AML-193 (cell line): Measurements from ENCODE around the gene RASGEF1C.

ENCODE experiments used
- DNase-seq, 2 experiments: peaks; one replicate each; lab custom pipeline; 2025; lab: John Stamatoyannopoulos, UW

Gene RASGEF1C

DNA sequence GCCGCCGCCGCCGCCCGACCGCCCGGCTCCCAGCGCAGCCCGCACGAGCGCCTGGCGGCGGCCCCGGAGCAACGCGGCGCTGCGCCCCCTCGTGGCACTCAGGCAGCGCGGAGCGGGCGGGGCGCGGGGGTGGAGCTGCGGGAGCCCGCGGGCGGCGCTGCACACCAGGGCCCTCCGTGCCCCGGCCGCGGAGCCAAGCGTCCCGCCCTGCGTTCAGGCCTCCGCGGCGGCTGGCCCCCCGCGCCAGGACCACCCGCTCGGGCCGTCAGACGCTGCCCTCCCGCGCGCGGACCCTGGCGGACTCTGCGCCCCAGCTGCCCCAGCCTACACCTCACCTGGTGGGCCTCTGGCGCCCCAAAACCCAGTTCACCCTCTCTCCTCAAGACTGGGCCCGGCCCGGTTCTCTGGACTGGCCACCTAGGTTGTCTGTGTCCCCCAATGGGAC, at the start of gene RASGEF1C:
RASGEF1C (minus strand) TSS at position 75 of the 445 bp plus-strand sequence. CDS start 71,159 bp downstream, outside the sequence.
- peak; percentile 15 to 26 for DNase-seq

DNA sequence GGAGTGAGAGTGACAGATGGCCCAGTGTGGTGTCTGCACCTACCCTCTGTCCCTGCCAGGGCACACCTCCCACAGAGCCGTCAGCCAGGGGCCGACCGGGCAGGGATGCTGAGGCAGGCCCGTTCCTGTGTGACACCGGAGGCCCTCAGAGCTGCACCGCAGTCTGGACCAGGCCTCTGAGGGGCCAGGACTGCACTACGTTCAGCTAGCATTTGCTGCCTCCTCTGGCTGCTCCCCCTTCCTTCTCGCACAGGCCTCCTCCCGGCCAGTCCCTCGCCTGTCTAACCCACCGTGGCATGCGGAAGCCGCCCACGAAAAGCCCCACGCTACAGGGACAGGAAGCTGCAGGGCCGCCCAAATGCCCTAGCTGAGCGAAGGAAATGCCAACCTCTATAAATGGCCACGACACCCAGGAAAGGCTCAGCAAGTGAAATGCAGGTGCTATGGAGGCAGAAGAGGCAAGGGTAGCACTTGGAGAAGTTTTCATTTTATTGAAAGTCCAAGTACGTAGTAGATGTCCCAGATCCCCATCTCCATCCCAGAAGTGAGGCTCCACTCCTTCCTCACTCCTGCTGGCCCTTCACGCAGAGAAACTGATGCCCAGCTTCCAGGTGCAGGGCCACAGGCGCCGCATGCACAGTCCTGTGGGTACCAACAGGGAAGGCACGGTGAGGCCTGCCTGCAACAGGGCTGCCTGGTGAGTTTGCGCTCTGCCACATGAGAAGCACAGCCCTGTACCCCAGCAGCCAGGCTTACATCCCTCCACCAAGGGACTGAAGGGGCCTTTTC, 44.2 kb upstream of the RASGEF1C start:
- DNase-seq = no peak

DNA sequence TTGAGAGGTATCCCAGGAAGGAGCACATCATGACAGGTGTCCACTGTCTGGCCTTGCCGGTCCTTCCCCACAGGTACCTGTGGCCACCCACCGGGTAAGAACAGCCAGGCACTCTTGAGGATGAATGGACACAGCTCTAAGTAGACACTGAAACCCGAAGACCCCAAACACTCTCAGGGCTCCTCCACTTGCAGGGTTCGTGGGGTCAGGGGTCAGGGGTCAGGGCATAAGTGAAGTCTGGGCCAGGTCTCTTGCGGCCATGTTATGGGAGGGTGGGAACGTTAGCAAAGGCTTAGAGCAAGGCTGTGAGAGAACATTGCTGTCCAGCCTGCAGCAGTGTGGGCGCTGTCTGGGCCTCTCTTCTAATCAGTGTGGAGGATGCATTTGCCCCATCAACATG, 42.9 kb upstream of the RASGEF1C start:
- DNase-seq = no peak

DNA sequence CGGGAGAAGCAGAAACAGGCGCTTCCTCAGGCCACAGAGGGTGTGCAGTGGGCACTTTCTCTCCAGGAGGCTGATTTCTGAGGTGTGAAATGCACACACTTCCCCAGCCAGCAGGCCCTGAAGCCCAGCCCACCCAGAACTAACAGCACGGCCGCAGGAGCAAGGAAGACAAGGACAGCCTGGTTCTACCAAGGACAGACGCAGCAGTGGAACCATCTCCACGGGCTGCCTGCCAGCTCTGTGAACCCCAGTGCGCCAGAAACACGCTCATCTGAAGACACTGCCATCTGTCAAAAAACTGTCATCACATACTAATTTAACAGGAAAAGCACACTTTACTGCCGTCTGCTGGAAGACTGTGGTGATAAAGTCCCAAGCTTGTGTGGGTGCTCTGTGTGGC, 42.1 kb upstream of the RASGEF1C start:
- no peak for DNase-seq

DNA sequence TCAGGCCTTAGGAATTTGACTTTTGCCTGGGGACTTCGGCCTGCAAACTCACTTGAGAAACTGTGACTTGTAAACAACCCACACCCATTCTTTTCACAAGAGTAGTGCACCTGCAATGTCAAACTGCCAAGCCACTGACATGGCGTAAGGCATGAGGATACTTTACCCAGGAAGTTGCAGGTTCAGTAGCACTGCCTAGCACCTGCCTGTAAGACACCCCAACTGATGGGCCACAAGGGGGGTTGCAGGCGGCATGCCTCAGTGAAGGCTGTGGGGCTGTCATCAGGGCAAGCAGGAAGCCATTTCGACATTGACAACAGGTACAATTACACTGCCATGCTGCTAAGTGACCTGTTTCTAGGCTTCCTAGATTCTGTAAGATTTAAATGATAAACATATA, 41.3 kb upstream of the RASGEF1C start:
- no peak for DNase-seq

DNA sequence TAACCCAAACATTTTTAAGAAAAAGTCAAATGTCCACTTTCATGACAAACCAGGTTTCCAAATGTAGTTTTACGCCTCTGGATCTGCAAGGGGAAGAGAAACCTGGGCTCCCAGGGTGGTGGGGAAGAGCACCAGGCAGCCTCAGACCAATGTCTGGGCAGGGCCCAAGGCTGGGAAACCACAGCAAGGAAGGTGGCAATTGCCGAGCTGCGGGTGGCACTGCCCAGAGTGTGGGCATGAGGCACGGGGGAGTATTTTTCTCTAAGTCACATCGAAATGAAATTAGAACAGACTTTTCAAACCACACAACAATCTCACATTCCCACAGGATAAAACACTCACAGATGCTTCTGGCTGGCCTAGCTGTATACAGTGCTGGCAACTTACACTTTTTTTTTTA, 32.6 kb upstream of the RASGEF1C start:
- DNase-seq = no peak

DNA sequence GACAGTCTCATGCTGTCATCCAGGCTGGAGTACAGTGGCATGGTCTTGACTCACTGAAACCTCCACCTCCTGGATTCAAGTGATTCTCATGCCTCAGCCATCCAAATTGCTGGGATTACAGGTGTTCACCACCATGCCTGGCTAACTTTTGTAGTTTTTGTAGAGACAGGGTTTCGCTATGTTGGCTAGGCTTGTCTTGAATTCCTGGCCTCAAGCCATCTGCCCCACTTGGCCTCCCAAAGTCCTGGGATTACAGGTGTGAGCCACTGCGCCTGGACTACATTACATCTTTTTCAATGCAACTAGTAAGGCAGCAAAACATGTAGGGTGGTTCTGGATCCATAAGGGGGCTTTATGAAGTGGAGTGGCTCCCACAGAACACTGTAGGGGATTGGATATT, 29.6 kb upstream of the RASGEF1C start:
- no peak for DNase-seq

DNA sequence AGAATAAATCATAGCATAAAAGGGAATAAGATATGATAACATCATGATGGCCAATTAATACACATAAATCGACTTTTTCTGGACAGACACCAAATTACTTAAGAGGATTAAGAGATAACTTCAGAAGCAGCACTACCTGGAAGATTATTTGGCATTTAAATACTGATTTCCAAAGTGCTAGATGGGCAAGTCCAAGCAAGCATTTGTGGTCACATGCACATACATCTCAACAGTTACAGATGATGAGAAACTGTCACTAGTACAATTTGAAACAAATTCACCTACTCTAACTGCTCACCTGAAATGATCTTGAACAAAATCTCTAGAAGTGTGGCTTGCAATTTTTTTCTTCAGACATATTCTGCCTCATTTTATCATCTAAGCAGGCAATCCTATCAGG, 26.8 kb upstream of the RASGEF1C start:
- no peak for DNase-seq

DNA sequence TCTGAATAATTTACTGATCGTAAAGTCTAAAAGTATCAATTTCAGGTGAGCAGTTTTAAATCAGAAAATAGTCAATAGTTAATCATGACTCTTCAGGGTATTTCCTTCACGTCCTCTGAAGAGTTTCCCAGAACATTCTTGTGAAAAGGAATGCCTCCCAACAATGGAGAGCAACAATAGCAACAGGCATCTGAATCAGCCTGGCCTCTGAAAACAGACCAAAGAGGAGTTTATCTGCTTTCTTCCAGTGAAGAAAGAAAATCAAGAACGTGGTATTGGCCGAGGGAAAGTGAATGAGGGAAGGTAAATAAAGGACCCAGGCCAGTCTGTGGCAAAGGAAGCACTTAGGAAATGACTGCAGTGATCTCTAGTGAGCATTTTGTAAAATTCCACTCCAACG, 26.1 kb upstream of the RASGEF1C start:
- no peak for DNase-seq

DNA sequence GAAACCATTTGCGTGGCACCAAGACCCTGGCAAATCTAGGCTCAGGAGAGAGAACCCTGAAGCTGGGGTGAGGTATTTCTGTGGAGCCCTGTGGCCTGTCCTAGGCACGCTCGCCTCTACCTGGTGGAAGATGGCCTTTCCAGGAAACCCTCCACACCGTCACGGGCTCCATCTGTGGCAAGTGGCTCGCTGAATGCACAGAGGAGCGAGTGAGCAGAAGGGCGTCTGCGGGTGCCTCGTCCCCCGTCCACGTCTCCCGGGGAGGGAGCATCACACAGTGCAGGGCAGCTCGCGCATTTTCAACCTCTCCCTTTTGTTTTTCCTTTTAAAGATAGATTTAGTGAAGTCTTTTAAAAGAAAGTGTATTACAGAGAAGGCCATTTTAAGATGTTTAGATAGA, 25.3 kb upstream of the RASGEF1C start:
- DNase-seq = no peak

DNA sequence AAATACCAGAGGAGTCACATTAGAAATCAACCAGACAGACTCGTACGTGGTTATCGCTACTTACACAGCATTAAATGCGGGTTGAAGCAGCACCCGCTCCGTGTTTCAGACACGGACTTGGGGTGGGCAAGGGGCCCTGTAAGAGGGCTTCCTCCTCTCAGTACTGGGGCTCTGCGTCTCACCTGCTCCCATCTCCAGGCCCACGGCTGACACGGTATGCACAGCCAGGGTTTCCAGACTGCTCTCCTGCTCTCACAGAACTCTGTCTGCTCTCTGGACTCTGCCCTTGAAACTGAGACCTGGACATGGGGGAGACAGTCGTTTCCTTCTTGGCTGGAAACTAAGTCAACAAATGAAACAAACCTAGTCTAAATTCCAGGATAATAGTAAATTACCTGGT, 24.7 kb upstream of the RASGEF1C start:
- DNase-seq = no peak

DNA sequence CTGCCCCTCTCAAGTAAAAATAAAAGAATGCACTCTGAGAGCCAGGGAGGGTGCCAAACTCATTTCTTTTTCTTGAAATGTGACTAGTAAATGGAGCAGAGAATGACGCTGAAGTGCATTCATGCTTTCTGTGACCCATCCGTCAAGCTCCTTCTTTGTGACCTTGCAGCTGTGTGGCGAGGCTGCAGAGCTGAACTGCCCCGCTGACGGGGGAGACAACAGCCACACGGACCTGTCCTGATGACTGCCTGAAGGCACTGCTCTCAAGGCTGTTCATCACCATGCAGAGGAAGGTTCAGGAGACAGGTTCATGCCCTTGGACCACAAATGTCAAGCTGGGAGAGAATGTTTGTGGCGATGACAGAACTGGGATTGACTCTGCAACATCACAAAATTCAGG, 21.0 kb upstream of the RASGEF1C start:
- no peak for DNase-seq

DNA sequence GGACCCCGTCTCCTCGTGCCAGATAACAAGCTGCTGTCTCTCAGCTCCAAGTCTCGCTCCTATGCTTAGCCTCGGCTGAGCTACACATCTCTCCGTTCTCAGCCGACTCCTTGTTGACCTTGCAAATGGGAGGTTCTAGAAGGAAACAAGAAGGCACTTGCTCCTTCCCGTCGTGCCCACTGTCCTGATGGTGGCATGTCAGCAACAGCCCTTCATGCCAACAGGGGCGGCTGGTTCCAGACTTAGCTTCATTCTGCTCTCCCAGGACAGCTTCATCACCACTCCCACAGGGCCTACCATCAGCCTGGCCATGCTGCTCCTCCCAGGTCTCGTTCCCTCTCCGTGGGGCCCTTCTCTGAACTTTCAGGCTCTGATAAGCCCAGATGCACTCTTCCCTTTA, 13.0 kb upstream of the RASGEF1C start:
- no peak for DNase-seq

DNA sequence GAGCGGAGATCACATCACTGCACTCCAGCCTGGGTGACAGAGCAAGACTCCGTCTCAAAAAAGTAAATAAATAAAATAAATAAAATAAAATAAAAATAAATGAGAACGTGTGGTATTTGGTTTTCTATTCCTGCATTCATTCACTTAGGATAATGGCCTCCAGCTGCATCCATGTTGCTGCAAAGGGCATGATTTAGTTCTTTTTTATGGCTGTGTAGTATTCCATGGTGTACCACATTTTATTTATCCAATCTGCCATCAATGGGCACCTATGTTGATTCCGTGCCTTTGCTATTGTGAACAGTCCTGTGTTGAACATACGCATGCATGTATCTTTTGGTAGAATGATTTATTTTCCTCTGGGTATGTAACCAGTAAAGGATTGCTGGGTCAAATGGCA, 8.8 kb upstream of the RASGEF1C start:
- DNase-seq = no peak

DNA sequence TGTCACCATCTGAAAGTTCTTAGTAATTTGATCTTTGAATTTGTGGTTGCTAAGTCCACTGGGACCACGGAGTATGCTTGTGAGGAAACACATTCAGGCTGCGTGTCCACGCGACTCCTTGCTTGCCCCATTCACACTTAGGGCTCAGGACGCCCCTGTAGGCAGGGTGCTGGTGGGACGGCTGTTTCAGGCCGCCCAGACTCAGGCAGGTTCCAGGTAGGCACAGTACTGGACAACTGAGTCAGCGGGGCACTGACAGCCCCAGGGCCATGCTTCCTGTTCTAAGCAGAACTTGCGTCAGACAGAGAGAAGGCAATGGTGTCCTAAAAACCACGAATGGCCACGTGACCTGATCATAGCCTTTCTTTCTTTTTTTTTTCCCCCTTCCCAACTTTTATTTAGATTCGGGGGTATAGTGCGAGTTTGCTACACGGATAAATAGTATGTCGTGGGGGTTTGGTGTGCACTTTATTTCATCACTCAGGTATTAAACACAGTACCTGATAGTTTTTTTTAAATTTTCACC, 7.7 kb upstream of the RASGEF1C start:
- DNase-seq = no peak

DNA sequence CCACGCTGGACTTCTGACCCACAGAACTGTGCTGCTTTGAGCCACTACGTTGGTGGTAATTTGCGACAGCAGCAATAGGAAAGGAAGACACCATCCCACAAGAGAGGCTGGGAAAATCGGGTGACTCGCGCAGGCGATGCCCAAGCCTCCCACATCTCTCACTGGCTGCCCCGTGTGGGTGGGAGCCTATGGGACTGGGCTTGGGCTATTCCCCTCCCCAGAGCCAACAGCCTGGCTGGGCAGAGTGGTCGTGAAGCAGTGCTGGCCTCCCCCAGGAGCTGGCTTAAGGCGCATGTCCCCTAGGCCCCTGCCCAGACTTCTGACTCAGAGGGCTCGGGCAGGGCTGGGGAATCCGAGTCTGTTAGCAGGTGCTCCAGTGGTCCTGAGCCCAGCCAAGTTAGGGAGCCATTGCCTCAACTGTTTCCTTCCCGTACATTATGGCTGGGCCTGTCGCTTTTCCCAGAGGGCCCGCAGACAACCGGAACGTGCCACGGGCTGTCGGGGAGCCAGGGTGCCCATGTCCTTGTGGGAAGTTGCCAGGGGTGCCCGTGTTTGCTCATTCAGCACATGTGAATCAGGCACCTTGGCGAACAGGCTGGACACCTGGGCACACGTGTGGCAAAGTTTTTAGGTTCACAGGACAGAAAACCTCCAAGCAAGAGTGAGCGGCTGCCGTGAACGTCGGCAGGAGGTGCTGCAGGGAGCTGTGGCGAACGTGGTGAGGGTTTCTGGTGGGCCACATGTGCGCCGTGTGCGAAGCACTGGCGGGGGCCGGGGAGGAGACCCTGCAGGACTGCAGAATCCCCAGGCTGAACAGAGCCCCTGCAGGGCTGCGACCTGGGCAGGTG, 7.0 kb upstream of the RASGEF1C start:
- no peak for DNase-seq

DNA sequence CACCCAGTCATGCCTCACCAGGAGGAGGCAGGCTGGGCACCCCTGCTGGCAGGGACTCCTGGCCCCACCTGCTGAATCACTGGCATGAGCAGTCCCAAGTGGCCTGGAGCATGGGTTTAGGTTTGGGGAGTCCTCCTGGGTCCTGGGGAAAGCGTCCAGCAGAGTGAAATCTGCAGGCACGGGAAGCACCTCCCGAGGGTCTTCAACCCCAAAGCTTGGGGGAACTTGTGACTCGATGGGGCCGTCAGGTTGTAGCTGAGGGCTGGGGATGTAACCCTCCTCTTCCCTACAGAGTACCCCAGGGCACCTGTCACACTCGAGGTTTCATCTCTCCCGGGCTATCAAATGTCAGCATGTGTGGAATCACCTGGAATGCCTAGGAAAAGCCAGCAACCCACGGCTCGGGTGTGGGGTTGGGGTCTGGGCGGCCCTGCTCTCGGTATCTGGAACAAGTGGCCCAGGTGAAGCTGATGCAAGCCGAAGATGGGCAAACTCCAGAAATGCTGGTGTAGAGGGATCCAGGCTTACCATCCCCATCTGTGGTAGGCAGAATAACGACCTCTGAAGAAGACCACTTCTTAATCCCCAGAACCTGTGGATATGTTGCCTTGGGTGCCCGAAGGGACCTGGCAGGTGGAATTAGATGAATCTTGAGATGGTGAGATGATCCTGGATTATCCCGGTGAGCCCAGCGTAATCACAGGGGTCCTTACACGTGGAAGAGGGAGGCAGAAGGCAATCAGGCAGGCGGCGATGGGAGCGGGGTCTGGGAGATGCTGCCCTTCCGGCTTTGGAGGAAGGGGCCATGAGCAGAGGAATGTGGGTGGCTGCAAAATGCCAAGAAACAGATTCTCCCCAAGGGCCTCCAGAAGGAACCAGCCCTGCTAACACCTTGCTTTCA, 6.1 kb upstream of the RASGEF1C start:
- DNase-seq = no peak

DNA sequence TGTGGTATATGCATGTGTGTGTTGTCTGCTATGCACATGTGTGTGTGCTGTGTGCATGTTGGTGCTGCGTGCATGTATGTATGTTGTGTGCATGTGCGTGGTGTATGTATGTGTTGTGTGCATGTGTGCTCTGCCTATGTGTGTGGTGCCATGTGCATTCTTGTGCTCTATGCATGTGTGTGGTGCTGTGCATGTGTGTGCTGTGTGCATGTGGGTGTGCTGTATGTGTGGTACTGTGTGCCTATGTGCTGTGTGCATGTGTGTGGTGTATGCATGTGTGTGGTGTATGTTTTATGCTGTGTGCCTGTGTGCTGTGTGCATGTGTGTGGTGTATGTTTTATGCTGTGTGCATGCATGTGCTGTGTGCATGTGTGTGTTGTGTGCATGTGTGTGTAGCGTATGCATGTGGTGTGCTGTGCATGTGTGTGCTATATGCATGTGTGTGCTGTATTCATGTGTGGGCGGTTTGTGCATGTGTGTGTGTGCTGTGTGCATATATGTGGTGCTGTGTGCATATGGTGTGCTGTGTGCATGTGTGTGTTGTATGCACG, 4.7 kb upstream of the RASGEF1C start:
- no peak for DNase-seq

DNA sequence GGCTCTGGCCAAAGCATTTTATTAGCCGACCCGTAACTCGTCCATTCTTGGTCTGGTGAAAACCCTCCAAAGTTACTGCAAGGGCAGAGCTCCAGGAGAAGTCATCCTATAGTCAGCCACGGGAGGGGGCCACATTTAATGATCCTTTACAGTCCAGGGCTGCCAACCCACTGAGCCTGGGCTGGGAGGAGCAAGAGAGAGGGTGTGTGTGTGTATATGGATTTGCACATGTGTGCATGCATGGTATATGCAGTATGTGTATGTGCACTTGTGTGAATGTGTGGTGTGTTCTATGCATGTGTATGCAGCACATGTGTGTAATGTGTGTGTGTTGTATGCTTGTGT, 4.2 kb upstream of the RASGEF1C start:
- no peak for DNase-seq

DNA sequence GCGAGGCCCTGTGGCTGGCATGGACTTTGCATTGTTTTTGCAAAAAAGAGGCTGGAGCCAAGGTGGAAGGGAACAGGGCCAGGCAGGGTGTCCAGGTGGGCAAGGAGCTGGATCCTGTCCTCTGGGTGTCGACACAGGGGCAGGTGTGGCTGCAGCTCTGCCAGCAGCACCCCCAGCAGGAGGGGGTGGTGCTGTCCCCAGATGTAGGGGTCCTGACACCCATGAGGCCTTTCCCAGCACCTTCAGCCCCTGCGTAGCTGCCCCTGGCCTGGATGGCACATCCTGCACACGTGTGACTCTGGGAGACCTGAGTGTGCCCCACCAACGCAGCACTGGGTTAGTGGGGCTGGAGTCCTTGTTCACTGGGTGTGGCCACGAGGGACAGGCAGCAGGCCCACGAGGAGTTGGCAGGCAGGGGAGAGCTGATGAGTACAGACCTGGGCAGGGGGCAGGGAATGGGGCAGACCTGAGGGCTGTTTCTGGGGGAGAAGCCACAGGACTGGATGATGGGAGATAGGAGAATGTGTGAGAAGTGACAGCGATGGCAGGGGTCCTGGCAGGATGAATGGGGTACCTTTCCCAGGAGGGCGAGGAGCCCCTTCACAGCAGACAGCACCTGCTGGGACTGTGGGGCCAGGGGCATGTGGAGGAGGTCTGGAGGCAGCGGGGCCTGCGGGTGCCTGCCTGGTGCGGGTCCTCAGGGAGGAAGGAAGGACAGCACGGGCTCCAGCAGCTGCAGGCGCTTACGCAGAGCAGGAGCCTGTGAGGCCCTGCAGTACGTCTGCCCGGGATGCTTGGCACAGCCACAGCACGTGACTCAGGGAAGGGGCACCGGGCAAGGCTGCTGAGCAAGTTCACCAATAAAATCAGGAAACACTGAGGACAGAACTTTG, 3.6 kb upstream of the RASGEF1C start:
- DNase-seq = no peak

DNA sequence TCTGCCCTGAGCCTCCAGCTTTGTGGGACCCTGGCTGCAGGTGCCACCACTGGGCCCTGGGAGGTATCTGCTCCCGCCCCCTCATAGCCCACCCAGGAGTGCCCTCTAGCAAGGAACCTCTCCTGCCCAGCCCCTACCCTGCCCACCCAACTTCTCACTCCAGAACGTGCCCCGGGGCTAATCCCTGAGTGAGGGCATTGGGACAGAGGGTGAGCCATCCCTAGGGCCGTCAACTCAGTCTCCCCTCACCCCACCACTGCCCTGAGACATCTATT, 2.7 kb upstream of the RASGEF1C start:
- no peak for DNase-seq
